GM18526 (cell line): ENCODE results near the gene NR1D2.

Source experiments
- POLR2A ChIP-seq: IDR thresholded peaks from 3 replicates; pipeline ENCODE4 v1.6.1; 2011; ENCODE audit not compliant: insufficient read length; ENCODE audit errors: extremely low read depth

The NR1D2 gene

GRCh38 chr3:23952646-23953045 is 7.6 kb downstream of the NR1D2 start:
- no peak for TF ChIP-seq POLR2A

GRCh38 chr3:23953523-23953922 is 8.4 kb downstream of the NR1D2 start:
- TF ChIP-seq POLR2A = no peak

- TF ChIP-seq POLR2A = no peak
Observed at GRCh38 chr3:23954144-23954543, 9.1 kb downstream of the NR1D2 start.

GRCh38 chr3:23956701-23957100 is 11.6 kb downstream of the NR1D2 start:
- TF ChIP-seq POLR2A = no peak

GRCh38 chr3:23959135-23959900 is 14.2 kb downstream of the NR1D2 start:
- no peak for TF ChIP-seq POLR2A

- no peak for TF ChIP-seq POLR2A
Observed at GRCh38 chr3:23960649-23961048, 15.6 kb downstream of the NR1D2 start.

GRCh38 chr3:23961066-23961465 is 16.0 kb downstream of the NR1D2 start:
- no peak for TF ChIP-seq POLR2A

GRCh38 chr3:23961913-23962312 is 16.8 kb downstream of the NR1D2 start:
- no peak for TF ChIP-seq POLR2A

GRCh38 chr3:23964537-23965235 is 19.6 kb downstream of the NR1D2 start:
- no peak for TF ChIP-seq POLR2A

- no peak for TF ChIP-seq POLR2A
Observed at GRCh38 chr3:23966328-23966727, 21.2 kb downstream of the NR1D2 start.

- no peak for TF ChIP-seq POLR2A
Observed at GRCh38 chr3:23968463-23969184, 23.5 kb downstream of the NR1D2 start.

- TF ChIP-seq POLR2A = no peak
Observed at GRCh38 chr3:23969393-23969792, 24.3 kb downstream of the NR1D2 start.

GRCh38 chr3:23971684-23972083 is 26.6 kb downstream of the NR1D2 start:
- TF ChIP-seq POLR2A = no peak

- no peak for TF ChIP-seq POLR2A
Observed at GRCh38 chr3:23976555-23976954, 31.5 kb downstream of the NR1D2 start.

- TF ChIP-seq POLR2A = no peak
Observed at GRCh38 chr3:23979569-23979968, 34.5 kb downstream of the NR1D2 start.

- TF ChIP-seq POLR2A = no peak
Observed at GRCh38 chr3:23981136-23981535, 36.0 kb downstream of the NR1D2 start.
